CD4-positive, alpha-beta T cell treated with Interleukin-4 for 4 hours (primary cell): ENCODE data around the gene ZNF513.
A peak's percentile ranks its signal among the peaks of the same experiment; 100 is the strongest.
"Not testable (repeated sequence)": the region's sequence is repeated elsewhere in the genome, so short reads cannot be mapped to it uniquely, and the experiment has no call there.

Experiments
- DNase-seq: peaks from one replicate; pipeline ENCODE4 v3.0.0-alpha.2; 2020

Gene ZNF513

GRCh38 chr2:27380626-27381545, at the start of gene ZNF513:
ZNF513 (minus strand) TSS chr2:27380734; CDS start chr2:27380526, 208 bp downstream.
- peak; percentile 89 for DNase-seq

- peak; percentile 66 for DNase-seq
Observed at GRCh38 chr2:27428978-27429541, 48.5 kb upstream of the ZNF513 start.

- DNase-seq = peak; percentile 85
Observed at GRCh38 chr2:27428213-27428977, 47.9 kb upstream of the ZNF513 start, which contains the start of gene NRBP1. NRBP1 (plus strand) TSS chr2:27428631; CDS start chr2:27433274, 4,643 bp downstream.

- DNase-seq = no peak
Observed at GRCh38 chr2:27427863-27428212, 47.3 kb upstream of the ZNF513 start.

GRCh38 chr2:27425039-27425438, 44.5 kb upstream of the ZNF513 start:
- not testable (repeated sequence) for DNase-seq

- no peak for DNase-seq
Observed at GRCh38 chr2:27422958-27423357, 42.4 kb upstream of the ZNF513 start.

GRCh38 chr2:27421660-27422250, 41.2 kb upstream of the ZNF513 start:
- DNase-seq = no peak

- no peak for DNase-seq
Observed at GRCh38 chr2:27420996-27421395, 40.5 kb upstream of the ZNF513 start.

- no peak for DNase-seq
Observed at GRCh38 chr2:27416151-27416550, 35.6 kb upstream of the ZNF513 start.

GRCh38 chr2:27412419-27413152, 32.1 kb upstream of the ZNF513 start:
- DNase-seq = no peak

GRCh38 chr2:27409321-27410073, 29.0 kb upstream of the ZNF513 start, which contains the start of gene PPM1G:
PPM1G (minus strand) TSS chr2:27409591; CDS start chr2:27409422, 169 bp downstream.
- DNase-seq = peak; percentile 93

- no peak for DNase-seq
Observed at GRCh38 chr2:27408601-27409320, 28.2 kb upstream of the ZNF513 start.

GRCh38 chr2:27407798-27408491, 27.4 kb upstream of the ZNF513 start:
- no peak for DNase-seq

- DNase-seq = no peak
Observed at GRCh38 chr2:27400348-27401135, 20.0 kb upstream of the ZNF513 start.

- no peak for DNase-seq
Observed at GRCh38 chr2:27398962-27399361, 18.4 kb upstream of the ZNF513 start.

GRCh38 chr2:27393225-27393624, 12.7 kb upstream of the ZNF513 start:
- DNase-seq = no peak

GRCh38 chr2:27390822-27391679, 10.5 kb upstream of the ZNF513 start:
- peak; percentile 67 for DNase-seq

GRCh38 chr2:27381577-27382181, 1.1 kb upstream of the ZNF513 start:
- no peak for DNase-seq
